ENCODE results near the gene OVCA2.

Gene OVCA2

DNA sequence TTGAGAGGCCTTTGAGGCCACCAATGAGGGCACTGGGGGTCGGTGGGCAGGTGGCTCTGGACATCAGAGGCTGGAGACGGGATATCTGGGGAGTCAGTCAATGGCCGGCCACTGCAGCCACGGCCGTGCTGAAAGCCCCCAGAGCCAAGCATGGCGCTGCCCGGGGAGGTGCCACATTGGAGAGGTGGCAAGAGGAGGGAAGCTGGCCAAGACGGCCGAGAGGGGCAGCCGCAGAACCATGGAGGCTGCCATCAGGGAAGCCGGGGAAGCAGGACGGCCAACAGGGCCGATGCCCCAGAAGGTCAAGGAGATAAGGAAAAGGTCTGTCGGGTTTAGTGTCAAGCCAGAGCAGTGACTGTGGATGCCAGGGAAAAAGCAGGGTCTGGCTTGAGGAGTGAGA lies 26.5 kb upstream of the OVCA2 start:
- DNase-seq: no peak

DNA sequence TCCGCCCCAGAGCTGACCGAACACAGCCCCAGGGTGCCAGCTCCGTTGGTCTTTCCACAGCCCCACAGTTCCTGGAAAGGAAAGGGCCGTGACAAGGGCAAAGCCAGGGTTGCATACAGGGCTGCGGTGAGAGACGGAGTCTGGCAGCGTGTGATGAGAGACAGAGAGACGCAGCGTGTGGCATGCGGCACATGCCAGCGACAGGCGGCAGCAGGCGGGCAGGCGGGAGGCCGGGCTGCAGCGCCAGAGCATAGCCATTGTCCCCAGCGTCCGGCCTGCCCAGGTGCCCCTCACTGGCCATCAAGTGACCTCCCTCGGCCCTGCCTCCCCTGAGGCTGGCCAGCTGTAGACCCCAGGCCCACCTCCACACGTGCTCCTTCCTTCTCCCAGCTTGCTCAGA lies 25.3 kb upstream of the OVCA2 start:
- DNase-seq: no peak

DNA sequence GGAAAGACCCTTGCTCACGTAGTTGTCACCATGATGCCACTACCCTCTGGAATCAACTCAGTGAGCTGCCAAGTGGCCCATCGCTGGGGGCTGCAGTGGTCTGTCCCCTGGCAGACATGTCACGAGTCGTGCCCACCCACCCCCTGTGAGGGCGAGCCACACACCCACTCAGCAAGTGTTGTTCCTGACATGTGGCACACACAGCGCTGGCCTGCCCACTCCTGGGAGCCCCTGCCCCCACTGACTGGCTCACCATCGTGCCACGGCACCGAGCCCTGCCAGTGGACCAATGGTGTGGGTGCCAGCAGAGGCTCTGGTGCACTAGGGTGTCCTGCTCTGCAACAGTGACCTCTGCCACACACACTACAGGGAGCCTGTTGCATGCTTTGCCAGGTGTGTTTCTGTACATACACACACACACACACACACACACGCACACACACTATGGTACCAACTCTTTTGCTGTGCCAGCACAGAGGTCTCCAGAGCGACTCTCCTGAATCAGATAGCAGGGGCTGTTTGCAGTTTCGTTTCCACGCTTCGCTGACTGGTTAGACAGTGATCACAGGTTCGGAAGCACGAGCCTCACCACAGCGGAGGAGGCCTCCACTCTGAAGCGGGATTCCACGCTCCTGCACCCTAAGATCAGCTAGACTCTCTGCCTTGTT lies 24.4 kb upstream of the OVCA2 start:
- DNase-seq: peak; percentile 68

DNA sequence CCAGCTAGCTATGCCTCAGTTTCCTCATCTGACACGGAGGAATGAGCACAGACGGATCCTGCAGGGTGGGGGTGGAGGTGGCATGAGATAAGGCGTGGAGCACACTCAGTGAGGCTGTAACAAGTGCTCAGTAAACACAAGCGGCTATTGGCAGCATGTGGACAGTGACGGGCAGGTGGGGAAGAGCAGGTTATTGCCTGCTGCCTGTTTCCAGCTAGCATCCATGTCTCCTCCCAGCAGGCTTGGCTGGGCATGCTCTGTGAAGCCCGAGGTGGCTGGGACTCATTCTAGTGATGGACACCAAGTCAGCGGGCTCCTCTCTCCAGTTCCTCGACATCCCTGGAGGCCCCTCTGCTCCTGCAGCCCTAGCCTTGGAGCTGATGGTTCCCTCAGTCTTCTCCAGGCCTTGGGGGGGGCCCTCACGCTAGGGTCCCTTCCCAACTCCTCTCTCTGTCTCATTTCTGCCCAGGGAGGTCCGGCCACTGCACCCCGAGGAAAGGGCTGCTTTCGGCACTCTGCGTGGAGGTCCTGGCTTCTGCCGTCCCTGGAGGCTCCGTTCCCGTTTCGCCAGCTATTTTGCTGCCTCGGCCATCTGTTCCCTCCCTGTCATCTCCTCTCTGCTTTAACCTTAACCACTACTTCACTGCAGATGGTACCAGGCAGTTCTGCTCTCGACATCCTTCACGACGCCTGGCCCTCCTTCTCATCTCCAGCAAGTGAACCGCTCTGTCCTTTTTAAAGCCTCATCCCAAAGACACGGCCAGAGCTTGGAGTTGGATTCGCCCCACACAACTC lies 22.9 kb upstream of the OVCA2 start:
- no peak for DNase-seq

DNA sequence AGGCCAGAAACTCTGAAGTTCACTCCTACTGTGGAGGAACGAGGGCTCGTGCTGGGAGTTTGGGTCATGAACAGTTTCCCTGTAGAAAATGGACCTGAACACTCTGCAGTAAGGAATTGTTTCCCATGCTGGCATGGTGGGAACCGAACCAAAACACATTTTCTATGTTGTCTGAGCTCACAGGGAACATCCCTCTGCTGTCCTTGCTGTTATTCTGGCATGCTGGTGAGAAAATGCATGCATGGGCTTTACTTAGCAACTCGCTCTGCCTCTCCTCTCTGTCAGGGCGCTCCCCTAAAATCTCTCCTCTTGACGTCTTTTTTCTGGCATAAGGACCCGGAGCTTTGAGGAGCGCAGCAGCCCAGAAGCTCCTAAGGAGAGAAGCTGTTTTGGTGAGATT lies 22.1 kb upstream of the OVCA2 start:
- DNase-seq: no peak

DNA sequence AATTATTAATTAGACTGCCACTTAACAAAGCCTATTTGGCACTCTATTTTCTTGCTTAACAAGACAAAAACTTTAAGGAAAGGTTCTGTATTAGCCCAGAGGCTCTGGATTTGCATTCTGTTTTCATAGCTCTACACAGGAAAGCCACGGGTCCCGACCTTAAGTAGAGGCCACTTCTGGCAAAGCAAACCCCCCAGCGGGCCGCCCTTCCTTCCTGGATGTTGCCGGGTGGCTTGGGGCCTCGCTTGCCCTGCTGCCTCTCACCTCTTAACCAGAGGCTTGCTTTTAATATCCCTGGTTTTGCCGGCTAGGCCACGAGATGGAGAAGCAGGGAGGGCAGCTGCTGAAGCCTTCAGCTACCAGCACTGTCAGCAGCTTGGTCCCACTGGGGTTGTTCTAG lies 21.1 kb upstream of the OVCA2 start:
- no peak for DNase-seq

DNA sequence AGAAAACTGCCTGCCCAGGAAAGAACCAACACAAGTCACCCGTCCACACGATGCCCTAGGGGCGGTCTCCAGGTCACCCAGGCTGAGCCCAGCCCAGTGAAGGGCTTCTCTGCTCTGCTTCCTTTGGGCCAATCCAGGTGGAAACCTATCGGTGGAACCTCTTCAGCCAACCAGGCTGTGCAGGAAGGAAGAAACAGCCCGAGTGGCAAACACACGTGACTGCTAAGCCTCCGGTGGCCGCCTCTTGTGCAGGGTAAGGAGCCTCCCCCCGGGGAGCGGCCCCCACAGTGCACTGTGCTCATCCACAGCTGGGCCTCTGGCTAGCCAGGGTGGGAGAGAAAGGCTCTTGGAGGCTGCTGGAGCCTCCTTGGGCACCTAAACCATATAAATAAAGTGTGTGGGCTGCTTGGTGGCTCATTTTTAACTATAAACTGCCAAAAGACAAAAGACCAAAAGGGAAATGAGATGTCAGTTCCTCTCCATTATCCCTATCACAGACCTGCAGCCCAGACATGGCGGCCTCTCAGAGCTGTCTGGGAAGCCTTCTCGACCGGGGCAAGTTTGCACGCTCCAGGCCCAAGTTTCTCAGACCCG lies 19.1 kb upstream of the OVCA2 start:
- DNase-seq: no peak

DNA sequence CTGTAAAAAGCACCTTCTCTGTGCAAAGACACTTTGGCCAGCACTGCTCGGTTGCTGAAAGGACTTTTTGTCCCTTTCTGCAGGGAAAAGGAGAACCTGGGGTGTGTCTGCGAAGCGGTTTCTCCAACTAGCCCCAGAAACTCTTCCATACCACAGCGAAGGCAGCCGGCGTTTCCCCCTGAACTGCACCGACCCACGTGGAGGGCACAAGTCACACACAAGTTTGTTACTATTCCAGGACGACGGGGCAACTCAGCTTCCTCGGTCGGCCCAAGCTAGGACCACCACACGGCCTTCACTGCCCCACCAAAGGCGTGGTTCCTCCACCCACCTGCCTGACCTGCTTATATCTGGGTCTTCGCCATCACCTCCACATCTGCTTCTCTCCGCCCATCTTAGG lies 18.6 kb upstream of the OVCA2 start:
- no peak for DNase-seq

DNA sequence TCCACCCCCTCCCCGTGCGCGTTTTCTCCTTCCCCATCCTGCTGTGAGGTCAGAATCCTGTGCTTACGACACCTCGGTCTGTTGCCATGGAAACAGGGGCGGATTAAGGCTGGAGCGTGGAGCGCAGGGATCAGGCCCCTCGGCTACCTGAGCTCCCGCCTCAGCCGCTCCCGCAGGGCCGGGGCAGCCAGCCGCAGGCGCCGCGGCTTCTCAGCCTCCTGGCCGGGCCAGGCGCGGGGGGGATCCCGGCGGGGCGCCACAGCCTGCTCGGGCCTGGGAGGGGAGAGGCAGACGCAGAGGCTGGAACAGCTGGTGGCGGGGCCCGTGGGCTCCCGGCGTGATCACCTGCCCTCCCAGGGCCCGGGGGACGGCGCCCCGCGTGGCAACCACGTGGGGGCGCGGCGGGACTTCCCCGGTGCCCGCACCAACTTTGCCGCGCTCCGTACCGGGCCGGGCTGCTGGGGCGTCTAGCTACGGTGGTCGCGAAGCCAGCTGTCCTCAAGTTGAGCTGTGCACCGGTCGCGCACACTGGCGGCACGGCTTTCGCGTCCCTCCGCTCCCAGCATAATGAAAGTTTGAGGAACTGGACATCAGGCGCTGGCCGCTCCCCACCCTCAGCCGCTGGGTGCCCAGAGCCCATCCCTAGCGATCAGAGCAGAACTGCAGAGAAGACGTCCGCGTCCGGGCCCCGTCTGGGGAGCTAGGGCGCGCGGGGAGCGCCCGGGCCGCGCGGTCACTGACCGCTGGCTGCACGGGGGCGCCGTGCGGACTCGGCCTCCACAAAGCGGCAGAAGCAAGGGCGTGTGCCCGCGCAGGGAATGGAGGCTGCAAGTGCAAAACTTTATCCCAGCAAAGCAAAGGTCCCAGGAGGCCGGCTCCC lies 17.9 kb upstream of the OVCA2 start:
- DNase-seq: peak; percentile 55

DNA sequence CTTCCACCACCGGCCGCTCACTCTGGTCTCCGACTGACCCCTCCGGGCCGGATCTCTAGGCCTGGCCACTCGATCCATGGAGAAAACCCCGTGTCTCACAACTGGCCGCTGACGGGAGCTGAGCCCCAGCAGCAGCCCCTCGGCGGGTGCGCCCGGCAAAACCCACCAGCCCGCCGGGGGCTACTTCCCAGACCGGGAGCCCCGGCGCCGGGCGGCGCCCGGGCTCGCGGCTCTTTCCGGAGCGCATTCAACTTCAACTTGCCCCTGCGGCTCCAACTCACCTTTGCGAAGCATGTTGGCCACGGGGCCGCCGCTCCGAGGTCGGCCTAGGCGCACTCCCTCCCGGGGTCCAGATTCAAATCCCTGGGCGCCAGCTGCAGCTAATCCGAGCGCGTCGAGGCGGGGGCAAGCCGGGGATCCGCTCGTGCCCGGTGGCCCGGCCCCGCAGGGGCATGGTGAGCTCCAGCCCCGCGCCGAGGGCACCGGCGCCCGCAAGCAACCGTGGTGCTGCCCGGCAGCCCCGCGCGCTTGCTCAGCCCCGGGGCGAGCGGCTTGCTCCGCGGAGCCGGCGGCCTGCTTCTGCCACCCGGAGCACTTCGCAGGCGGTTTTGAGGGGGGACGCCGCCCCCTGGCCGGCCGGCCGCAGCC lies 17.1 kb upstream of the OVCA2 start:
- DNase-seq: no peak

DNA sequence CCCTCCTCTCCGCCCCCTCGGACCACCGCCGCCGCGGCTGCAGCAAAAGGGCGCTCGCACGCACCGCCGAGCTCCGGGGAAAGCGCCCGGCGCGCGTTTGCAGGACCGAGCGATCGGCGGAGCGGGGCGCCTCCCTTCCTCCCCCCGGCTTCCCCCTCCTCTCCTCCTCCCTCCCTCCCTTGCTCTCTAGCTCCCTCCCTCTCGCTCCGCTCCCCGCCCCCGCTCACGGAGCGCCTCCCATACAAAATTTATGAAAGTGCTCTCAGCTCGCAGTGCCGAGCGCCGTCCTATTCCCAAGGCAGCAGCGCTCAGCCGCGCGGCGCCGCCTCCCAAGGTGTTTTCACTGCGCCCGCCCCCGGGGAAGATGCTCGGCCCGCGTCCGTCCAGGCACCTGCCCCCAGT lies 16.6 kb upstream of the OVCA2 start, which contains the start of gene RTN4RL1:
RTN4RL1 (minus strand) TSS at position 115 of the 402 bp plus-strand sequence. CDS start 469 bp downstream, outside the sequence.
- peak; percentile 65 for DNase-seq

DNA sequence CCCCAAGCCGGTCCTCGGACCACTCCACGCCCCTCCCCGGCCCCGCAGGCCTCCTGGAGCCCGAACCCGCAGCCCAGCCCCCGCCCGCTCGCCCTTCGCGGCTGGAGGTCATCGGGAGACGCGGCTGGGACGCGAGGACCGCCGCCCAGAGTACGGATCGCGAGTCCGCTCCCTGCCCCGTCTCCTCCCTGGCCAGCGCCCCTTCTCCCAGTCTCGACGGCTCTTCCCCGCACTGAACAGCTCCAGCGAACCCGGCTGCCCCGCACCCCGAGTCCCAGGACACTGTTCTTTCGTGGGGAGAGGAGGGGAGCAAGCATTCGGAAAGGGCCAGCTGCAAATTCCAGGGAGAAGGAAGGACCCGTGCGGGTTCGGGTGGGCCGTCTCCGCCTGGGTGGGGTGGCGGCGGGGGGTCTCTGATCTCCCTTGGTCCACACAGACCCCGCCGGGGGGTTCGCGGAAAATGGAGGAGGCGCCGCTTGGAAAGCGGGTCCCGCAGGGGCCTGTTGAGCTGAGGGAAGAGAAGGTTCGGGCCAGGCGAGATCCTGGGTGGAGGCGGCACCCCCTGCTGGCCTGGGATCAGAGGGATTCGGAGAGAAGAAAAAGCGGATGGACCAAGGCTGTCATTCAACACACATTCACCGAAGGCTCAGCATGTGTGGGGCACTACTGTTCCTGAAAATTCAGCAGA lies 16.1 kb upstream of the OVCA2 start:
- peak; percentile 81 for DNase-seq

DNA sequence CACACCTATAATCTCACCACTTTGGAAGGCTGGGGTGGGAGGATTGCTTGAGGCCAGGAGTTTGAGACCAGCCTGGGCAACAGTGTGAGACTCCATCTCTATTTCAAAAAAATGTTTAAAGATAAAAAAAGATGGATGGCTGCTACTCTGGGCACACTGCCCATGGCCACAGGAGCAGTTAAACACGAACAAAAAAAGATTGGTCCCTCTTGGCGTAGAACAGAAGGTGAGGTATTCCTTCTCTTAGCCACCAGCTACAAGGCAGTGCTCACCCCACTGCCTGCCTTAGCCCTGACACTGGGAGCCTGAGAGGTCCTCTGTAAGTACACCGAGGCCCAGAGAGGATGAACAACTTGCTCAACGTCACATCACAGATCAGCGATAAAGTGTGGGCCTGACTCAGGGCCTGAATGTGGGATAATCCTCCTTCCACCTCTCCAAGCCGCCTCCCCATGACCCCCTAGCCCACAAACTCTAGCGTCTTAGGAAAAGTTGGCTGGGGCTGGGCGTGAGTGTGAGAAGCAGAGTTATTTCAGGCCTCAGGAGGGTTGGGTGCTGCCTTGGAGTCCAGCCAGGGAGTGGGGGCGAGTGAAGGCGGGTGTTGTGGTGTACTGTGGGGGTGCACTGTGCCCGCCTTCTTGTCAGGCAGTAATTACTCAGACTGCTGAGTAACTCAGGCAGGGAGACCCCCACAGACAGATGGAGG lies 14.1 kb upstream of the OVCA2 start:
- no peak for DNase-seq

DNA sequence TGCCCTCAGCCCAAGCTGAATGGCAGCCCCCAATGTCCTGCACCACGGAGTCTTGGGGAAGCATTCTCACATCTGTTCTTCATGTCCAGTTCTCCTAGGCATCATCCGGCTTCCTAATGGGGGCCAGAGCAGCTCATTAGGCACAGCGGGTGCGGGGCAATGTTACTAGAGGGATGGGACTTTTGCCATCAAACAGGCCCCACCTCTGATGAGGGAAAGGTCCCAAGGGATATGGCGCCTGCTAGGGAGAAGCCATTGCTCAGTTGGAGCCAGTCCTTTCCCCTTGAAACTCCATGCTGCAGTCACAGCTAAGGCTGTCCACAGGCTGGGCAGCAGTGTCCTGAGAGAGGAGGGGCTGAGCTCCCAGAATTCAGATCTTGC lies 13.6 kb upstream of the OVCA2 start:
- no peak for DNase-seq

DNA sequence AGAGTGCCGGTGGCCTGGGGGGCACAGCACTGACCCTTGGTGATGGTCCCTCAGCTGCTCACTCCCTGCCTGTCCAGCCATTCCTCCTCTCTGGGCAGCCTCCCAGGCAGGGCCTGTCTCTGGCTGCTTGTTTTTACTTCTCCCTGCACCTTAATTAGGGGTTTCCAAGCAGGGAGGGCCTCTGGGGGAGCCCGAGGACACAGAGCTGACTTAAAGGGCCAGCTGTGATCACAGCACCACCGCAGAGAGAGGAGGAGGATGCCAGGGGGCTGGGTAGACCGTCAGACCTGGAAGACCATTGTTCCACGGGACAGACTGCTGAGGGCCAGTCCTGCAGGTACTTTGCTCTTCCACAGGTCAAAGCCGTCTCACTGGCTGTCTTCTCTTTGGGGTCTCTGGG lies 13.1 kb upstream of the OVCA2 start:
- DNase-seq: no peak

DNA sequence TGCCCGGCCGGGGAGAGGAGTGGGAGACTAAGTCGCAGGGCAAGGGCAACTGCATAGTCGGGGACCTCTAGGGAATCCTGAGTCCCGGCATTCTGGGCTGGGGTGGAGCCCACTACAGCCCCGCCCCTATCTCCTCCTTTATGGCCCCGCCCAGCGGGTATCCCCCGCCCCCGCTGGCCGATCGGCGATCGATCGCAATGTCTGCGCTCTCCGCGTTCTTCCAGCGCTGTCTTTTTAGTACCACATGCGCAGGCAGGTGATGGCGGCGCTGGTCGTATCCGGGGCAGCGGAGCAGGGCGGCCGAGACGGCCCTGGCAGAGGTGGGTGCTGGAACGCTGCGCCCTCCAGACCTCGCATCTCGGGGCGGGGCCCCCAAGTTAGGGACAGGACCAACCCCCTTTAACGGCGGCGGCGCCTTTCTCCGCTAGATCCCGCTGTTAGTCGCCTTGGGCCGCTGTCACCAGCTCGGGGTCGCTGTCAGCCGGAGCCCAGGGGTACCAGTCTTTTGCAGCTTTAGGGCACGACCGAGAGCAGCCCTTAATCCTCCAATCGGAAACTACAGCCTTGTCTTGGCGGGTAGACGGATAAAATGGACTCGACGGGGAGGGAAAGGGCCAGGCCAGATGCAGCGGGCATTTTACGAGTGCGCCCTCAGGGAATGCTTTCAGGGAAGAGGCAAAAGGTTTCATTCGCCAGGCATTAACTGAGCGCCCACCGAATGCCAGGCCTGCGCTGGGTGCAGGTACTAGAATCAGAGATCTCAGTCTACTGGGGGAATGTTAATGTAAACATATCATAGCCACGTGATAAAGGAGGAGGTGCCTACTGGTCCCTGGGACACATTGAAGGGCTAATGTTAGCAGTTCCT lies 11.7 kb upstream of the OVCA2 start, which contains the start of gene DPH1:
DPH1 (plus strand) TSS at position 243 of the 868 bp plus-strand sequence; CDS start at position 260, 17 bp downstream.
- DNase-seq: peak; percentile 80

DNA sequence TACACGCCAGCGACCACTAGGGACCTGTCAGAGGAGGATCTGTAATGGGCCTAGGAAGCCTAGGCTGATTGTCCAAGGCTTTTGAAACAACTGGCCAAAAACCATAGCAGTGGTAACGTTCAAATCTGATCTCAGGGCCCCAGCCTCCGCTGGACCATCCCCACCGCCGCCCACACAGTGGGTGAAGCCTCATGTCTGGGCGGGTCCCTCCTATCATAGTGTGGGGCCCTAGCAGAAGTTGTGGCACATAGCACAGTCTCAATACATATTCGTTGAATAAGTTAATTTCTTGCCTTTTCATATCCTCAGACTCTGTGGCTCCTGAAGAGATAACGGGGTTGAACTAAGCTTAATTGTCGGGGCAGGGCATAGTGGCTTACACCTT lies 11.1 kb upstream of the OVCA2 start:
- no peak for DNase-seq

DNA sequence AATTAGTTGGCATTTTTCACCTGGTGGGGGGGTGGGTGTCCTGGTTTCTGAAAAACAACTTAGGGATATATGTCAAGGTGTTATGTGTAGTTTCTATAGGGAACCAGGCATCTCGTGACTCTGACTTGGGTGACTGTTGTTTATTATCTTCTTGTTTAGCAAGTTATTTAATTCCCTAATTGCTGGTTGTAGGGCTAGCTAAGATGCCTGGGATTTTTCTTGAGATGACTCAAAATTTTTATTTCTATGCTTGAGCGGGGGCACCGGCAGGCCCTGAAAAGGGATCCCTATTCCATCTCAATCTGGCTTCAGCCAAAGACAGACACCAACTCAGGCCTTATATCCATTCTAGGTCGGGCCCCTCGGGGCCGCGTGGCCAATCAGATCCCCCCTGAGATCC lies 8.7 kb upstream of the OVCA2 start:
- DNase-seq: no peak

DNA sequence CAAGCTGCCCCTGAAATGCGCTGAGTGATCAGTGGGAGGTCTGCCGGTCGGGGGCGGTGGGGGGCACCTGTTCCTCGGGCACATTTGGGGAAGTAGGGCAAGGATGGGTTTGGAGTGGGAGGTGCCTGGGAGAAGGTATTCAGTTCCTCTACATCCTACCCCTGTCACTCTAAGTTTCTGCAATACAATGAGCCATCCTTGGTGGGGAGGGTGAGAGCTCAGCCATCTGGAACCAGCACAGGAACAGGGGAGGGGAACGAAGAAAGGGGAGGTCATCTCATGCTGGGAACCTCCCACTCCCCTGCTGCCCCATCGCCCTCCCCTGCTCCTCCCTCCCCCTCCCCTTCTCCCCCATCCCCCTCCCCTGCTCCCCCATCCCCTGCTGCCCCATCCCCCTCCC lies 7.7 kb upstream of the OVCA2 start:
- no peak for DNase-seq

Measured in DMS79 treated with DMSO at 0.1 percent for 48 hours (cell line).